Astrocyte (in vitro differentiated cells and primary cell): ENCODE results near the gene MAGI3.

Experiments
- CTCF ChIP-seq: IDR thresholded peaks from 2 replicates; pipeline ENCODE4 v1.5.1; 2011; ENCODE audit warnings: low read depth, mild to moderate bottlenecking, inconsistent platforms, low read length, moderate library complexity; ENCODE audit not compliant: insufficient read depth
- EZH2 ChIP-seq: IDR thresholded peaks from 2 replicates; pipeline ENCODE4 v1.6.1; 2012; ENCODE audit warnings: mild to moderate bottlenecking, low read length, inconsistent platforms; ENCODE audit not compliant: insufficient read depth

DNA sequence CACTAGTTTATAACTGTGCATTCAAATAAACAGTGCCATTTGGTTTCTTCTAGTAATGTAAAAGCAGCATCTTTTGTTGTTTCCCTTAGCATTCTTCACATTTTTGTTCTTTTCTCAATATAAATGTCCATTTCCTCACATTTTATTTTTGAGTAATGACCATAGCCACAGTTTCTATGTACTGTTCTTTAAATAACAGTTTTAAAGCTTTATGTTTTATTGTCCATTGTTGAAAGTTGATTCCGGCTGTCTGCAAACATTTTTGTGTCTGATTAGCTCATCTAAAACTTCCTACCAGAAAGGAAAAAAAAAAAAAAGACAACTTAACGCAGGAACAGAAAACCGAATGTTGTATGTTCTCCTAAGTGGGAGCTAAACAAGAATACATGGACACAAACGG lies 139.7 kb downstream of the MAGI3 start:
- no peak for TF ChIP-seq CTCF
- TF ChIP-seq EZH2, result no peak
